GM19324 (cell line): Measurements from ENCODE around the gene MYL5.
"Not testable (repeated sequence)": the region's sequence is repeated elsewhere in the genome, so short reads cannot be mapped to it uniquely, and the experiment has no call there.

Experiments
- ATAC-seq: cut with Tn5 transposase; IDR thresholded peaks from one replicate; pipeline ENCODE4 v1.9.1; 2021; ENCODE audit warnings: mild to moderate bottlenecking, moderate library complexity; ENCODE audit not compliant: unreplicated experiment, low FRiP score

Gene MYL5

DNA sequence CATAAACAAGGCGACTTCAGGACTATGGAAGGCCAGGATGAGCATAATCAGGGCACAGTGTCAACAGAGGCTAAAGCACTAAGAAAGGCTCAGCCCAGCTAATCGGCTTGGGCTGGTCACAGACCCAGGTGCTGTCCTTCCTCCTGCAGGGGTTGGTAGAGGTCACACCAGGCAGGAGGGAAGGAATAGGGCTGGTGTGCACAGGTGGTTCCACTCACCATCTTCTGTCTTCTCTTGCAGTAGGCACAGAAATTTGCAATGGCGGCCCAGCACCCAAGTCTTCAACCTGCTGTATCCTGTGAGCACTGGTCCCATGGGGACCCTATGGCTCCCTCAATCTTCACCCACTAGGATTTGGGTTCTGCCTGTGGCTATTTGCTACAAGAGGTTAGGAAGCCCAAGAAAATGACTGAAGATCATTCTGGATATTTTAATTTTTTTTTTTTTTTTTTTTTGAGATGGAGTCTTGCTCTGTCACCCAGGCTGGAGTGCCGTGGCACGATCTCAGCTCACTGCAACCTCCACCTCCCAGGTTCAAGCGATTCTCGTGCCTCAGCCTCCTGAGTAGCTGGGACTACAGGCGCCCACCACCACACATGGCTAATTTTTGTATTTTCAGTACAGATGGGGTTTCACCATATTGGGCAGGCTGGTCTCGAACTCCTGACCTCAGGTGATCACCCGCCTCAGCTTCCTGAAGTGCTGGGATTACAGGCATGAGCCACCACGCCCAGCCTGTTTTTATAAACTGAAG, 4.4 kb upstream of the MYL5 start:
- ATAC-seq, result not testable (repeated sequence)

DNA sequence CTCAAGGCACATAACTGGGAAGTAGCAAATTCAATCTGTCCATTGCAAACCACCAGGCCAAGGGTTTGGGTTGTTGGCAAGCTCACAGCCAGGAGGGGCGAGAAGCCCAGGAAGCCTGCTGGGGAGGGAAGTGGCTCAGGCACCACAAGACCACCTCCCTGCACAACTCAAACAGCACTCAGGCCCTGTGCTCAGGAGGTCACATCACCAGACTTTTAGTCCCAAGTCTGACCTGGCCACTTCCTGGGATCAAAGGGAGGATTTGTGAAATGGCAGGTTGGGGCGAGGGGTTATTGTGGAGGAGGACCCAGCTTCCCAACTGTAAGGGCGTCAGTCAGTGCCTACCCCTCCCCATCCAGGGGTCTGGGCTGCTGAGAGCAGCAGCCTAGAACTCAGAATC, 2.6 kb upstream of the MYL5 start:
- no peak for ATAC-seq

DNA sequence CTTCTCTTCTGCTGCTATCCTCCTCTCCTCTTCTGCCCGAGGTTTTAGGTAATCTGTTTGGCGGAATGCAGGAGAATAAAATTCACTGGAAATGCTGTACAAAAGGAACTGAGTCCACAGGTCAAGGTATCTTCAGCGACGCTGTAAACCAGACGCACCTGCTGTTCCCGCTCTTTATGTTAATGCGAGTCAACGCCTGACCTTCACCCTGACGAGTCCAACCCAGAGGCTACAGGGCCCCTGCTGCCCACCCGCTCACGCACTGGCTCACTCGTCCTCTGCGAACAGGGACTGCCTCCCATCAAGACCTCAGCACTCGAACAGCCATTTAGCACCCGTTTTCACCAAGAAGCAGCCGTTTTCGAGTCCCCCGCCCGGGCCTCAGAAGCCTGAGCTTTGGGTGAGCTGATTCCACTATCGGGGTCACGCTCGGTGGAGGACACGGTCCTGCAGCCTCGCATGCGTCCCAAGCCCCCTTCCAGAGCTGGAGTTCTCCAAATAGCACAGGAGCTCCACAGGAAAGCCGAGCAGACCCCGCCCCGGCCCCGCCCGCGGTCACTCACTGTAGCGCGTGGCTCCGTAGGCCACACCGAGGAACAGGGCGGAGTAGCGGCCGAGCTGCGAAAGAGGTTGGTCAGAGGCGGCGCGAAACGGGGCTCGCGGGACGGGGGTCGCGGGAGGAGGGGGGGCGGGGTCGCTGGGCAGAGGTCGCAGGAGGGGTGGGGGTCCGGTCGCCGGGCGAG, 822 bp upstream of the MYL5 start:
- ATAC-seq, result no peak

DNA sequence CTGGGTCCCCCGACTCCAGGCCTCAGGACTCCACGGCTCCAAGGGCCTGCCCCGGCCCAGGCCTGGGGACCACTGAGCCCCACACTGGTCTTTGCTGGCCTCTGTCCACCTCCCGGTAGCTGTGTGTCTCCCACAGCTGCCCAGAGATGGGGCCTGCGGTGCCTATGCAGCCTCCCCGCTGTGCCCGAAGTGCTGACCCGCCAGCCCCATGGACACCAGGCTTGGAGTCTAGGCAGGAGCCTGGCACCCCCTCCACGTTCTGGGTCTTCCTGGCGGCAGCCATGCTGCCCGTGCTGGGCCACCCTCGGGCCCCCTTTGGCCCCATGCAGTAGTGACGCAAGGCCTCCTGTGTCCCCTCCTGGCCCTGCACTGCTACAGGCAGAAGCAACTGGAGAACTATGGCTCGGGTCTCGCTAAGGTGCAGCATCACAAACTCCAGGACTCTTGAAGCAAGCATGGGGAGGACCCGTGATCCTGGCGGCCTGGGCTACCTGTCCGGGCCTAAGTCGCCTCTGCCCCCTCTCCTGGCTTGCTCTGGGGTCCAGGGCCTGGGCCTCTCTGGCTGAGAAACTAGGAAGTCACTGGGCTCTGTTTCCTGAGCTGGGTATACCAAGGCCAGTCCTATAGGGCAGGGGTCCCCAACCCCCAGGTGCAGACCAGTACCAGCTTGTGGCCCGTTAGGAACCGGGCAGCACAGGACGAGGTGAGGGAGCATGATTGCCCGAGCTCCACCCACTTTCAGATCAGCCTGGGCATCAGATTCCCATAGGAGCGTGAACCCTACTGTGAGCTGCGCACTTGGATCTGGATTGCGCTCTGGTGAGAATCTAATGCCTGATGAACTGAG, 917 bp downstream of the MYL5 start:
- no peak for ATAC-seq

GRCh38 chr4:675980-676870, 1.9 kb downstream of the MYL5 start:
- ATAC-seq, result no peak

- ATAC-seq, result no peak
These were observed 2.5 kb downstream of the MYL5 start for GRCh38 chr4:676871-677235.

DNA sequence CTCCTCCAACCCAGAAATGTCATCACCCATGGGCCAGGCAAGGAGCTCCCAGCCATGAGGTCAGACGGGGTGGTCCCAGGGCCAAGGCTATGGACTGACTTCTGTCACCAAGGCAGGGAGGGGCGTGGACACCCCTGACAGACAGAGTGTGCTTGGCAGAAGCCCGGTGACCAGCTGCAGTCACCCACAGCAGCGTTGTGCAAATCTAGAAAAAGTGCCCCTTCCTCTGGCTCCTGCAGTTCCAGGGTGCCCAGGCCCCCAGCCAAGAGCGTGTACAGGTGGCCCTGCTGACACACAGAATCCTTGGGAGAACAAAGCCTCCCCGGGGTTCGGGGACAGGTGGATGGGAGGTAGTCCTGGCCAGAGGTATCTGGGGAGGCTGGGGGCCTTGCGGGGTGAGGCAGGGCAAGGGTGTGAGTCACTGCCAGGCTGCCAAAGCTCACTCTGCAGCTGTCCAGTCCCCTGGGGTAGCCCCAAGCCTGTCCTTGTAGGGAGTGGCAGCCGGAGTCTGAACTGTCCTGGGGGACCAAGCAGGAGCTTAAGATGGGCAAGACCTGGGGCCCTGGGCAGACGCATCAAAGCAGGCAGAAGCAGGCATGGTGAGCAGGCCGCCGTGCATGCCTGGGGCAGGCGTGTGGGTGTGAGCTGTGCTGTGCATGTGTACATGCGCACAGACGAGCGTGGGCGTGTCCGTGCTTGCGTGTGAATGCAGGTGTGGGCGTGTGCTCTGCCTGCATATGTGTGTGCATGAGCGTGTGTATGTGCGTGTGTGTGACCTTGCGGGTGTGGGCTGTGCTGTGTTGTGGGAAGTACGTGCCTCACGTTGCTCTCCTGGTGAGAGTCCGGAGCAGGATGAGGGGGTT, 3.3 kb downstream of the MYL5 start:
- ATAC-seq, result no peak

- ATAC-seq, result no peak
These were observed 4.2 kb downstream of the MYL5 start for GRCh38 chr4:678331-679103.

- ATAC-seq, result no peak
These were observed 4.8 kb downstream of the MYL5 start for GRCh38 chr4:679104-679481.

- ATAC-seq, result no peak
These were observed 5.3 kb downstream of the MYL5 start for GRCh38 chr4:679629-680028.

- ATAC-seq, result no peak
These were observed 5.7 kb downstream of the MYL5 start for GRCh38 chr4:680091-680490.

GRCh38 chr4:680551-680927, 6.2 kb downstream of the MYL5 start:
- no peak for ATAC-seq

- ATAC-seq, result no peak
These were observed 6.7 kb downstream of the MYL5 start for GRCh38 chr4:680928-681645.

DNA sequence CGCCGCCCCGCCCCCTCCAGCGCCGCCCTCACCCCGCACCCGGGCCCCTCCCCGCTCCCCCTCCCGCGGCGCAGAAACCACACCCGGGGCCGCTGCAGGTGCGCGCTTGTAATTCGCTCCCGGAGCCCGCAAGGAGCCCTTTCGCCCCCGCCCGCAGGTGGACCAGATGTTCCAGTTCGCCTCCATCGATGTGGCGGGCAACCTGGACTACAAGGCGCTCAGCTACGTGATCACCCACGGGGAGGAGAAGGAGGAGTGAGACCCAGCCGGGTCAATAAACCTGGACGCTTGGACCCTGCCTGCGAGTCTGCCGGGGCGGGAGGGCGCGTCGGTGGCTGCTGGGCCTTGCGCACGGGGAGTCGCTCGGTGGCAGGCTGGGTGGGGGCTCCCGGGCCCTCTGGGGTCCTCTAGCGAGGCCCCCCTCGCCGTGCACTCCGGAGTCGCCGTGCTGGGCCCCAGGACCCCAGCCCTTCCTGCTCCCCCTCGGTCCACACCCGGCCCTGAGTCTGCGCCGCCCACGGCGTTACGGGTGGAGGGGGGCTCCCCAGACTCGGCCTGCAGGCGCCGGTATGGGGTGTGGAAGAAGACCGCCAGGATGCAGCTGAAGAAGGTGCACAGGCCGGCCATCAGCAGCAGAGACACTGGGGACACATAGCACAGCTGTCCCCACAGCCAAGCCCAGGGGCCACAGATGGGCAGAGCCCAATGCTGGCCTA, 7.6 kb downstream of the MYL5 start:
- no peak for ATAC-seq

- no peak for ATAC-seq
These were observed 8.3 kb downstream of the MYL5 start for GRCh38 chr4:682490-683172.

- no peak for ATAC-seq
These were observed 9.0 kb downstream of the MYL5 start for GRCh38 chr4:683247-683897.
